PC-9 (cell line): ENCODE measurements around the gene KATNIP.

ENCODE experiments used
- EZH2 ChIP-seq: fragments of 200-600 bp; sonication (generic); IDR thresholded peaks from 2 replicates; pipeline ENCODE4 v1.8.0; 2017; ENCODE audit warnings: antibody characterized with exemption, low read depth
- TF ChIP-seq, protein P1 (sequence below): fragments of 200-600 bp; sonication (generic); conservative IDR thresholded peaks from 2 replicates; pipeline ENCODE4 v1.6.1; 2017; ENCODE audit warnings: mixed run types, antibody characterized with exemption, mild to moderate bottlenecking, moderate library complexity

DNA sequence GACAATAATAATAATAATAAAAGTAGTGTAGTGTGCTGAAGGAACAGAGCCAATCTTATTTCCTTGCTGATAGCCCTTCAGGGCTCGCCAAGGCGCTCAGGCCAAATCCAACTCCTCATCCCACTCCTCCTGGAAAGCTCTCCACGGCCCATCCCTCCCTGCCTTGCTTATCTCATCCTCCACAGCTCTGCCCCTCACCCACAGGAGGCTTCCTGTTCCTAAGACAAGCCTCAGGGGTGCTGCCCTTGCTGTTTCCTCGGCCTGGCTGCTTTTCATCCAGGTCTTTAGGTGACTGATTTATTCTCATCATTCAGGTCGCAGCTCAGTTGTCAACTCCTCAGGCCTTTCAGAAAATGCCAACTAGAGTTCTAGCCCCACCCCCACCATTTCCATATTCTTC, 11.4 kb upstream of the KATNIP start:
- TF ChIP-seq, protein P1, sequence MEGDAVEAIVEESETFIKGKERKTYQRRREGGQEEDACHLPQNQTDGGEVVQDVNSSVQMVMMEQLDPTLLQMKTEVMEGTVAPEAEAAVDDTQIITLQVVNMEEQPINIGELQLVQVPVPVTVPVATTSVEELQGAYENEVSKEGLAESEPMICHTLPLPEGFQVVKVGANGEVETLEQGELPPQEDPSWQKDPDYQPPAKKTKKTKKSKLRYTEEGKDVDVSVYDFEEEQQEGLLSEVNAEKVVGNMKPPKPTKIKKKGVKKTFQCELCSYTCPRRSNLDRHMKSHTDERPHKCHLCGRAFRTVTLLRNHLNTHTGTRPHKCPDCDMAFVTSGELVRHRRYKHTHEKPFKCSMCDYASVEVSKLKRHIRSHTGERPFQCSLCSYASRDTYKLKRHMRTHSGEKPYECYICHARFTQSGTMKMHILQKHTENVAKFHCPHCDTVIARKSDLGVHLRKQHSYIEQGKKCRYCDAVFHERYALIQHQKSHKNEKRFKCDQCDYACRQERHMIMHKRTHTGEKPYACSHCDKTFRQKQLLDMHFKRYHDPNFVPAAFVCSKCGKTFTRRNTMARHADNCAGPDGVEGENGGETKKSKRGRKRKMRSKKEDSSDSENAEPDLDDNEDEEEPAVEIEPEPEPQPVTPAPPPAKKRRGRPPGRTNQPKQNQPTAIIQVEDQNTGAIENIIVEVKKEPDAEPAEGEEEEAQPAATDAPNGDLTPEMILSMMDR: no peak
- no peak for TF ChIP-seq EZH2
